ENCODE data around the gene RBKS.

DNA sequence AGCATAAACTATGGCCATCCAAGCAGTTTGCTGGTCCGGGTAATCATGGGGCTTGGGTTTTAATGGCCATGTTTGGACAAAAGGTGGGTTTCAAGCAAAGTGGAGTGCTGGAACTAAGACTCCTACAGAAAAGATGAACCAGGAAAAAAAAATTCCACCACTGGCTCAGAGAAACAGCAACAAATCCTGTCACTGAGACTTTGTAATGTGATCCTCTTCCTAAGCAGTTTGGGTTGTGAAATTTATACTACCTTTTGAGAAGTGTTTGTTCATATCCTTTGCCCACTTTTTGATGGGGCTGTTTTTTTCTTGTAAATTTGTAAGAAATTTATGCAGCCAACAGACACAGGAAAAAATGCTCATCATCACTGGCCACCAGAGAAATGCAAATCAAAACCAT lies 78.4 kb downstream of the RBKS start:
- TF ChIP-seq, protein P1, sequence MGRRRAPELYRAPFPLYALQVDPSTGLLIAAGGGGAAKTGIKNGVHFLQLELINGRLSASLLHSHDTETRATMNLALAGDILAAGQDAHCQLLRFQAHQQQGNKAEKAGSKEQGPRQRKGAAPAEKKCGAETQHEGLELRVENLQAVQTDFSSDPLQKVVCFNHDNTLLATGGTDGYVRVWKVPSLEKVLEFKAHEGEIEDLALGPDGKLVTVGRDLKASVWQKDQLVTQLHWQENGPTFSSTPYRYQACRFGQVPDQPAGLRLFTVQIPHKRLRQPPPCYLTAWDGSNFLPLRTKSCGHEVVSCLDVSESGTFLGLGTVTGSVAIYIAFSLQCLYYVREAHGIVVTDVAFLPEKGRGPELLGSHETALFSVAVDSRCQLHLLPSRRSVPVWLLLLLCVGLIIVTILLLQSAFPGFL (CRISPR knock-in tag; IDR thresholded peaks at IDR 0.05; ENCODE audit: borderline replicate concordance) = no peak
- TF ChIP-seq ETV6 (CRISPR knock-in tag; IDR thresholded peaks at IDR 0.05) = no peak
- TF ChIP-seq, protein P2, sequence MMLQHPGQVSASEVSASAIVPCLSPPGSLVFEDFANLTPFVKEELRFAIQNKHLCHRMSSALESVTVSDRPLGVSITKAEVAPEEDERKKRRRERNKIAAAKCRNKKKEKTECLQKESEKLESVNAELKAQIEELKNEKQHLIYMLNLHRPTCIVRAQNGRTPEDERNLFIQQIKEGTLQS (CRISPR knock-in tag; conservative IDR thresholded peaks at IDR 0.05) = no peak
- TF ChIP-seq, protein P3, sequence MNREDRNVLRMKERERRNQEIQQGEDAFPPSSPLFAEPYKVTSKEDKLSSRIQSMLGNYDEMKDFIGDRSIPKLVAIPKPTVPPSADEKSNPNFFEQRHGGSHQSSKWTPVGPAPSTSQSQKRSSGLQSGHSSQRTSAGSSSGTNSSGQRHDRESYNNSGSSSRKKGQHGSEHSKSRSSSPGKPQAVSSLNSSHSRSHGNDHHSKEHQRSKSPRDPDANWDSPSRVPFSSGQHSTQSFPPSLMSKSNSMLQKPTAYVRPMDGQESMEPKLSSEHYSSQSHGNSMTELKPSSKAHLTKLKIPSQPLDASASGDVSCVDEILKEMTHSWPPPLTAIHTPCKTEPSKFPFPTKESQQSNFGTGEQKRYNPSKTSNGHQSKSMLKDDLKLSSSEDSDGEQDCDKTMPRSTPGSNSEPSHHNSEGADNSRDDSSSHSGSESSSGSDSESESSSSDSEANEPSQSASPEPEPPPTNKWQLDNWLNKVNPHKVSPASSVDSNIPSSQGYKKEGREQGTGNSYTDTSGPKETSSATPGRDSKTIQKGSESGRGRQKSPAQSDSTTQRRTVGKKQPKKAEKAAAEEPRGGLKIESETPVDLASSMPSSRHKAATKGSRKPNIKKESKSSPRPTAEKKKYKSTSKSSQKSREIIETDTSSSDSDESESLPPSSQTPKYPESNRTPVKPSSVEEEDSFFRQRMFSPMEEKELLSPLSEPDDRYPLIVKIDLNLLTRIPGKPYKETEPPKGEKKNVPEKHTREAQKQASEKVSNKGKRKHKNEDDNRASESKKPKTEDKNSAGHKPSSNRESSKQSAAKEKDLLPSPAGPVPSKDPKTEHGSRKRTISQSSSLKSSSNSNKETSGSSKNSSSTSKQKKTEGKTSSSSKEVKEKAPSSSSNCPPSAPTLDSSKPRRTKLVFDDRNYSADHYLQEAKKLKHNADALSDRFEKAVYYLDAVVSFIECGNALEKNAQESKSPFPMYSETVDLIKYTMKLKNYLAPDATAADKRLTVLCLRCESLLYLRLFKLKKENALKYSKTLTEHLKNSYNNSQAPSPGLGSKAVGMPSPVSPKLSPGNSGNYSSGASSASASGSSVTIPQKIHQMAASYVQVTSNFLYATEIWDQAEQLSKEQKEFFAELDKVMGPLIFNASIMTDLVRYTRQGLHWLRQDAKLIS (CRISPR knock-in tag; IDR thresholded peaks at IDR 0.05; ENCODE audit: borderline replicate concordance) = no peak
- TF ChIP-seq, protein P4, sequence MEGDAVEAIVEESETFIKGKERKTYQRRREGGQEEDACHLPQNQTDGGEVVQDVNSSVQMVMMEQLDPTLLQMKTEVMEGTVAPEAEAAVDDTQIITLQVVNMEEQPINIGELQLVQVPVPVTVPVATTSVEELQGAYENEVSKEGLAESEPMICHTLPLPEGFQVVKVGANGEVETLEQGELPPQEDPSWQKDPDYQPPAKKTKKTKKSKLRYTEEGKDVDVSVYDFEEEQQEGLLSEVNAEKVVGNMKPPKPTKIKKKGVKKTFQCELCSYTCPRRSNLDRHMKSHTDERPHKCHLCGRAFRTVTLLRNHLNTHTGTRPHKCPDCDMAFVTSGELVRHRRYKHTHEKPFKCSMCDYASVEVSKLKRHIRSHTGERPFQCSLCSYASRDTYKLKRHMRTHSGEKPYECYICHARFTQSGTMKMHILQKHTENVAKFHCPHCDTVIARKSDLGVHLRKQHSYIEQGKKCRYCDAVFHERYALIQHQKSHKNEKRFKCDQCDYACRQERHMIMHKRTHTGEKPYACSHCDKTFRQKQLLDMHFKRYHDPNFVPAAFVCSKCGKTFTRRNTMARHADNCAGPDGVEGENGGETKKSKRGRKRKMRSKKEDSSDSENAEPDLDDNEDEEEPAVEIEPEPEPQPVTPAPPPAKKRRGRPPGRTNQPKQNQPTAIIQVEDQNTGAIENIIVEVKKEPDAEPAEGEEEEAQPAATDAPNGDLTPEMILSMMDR (IDR thresholded peaks at IDR 0.05) = no peak

Measured in WTC11 (cell line).